LNCaP clone FGC (cell line): Measurements from ENCODE around the gene FBXO24.

Experiments
- DNase-seq: peaks from one replicate; pipeline ENCODE4 v3.0.0-alpha.2; 2011; ENCODE audit warnings: low read depth
- H3K4me3 ChIP-seq: 2 replicates; pipeline ENCODE4 v1.5.1; 2011; ENCODE audit warnings: mild to moderate bottlenecking, low read depth, low read length, control low read depth
- CTCF ChIP-seq: IDR thresholded peaks from 2 replicates; pipeline ENCODE4 v1.5.1; 2012; ENCODE audit warnings: mild to moderate bottlenecking; ENCODE audit not compliant: control insufficient read depth, insufficient read depth; ENCODE audit errors: extremely low read depth

FBXO24 gene

GRCh38 chr7:100606313-100606712, 20.2 kb downstream of the FBXO24 start:
- no peak overlapping the region for H3K4me3 ChIP-seq
- TF ChIP-seq CTCF: no peak
- no peak for DNase-seq

GRCh38 chr7:100607111-100607510, 21.0 kb downstream of the FBXO24 start:
- TF ChIP-seq CTCF: no peak

GRCh38 chr7:100609958-100610357, 23.8 kb downstream of the FBXO24 start:
- no peak for TF ChIP-seq CTCF
- DNase-seq: no peak
- no peak overlapping the region for H3K4me3 ChIP-seq

More at GRCh38 chr7:100607111-100607510, 21.0 kb downstream of the FBXO24 start:
- DNase-seq: no peak
- no peak overlapping the region for H3K4me3 ChIP-seq

- H3K4me3 ChIP-seq: peak within 1 kb of the TSS; percentile 89
- TF ChIP-seq CTCF: no peak
Observed at GRCh38 chr7:100611983-100612729, 26.0 kb downstream of the FBXO24 start, which contains the start of gene MOSPD3. MOSPD3 (plus strand) TSS chr7:100612540; CDS start chr7:100612792, 252 bp downstream.

GRCh38 chr7:100612730-100613390, 26.7 kb downstream of the FBXO24 start:
- DNase-seq: no peak
- TF ChIP-seq CTCF: no peak
- H3K4me3 ChIP-seq: peak overlapping the region; percentile 89

More at GRCh38 chr7:100611983-100612729, 26.0 kb downstream of the FBXO24 start, which contains the start of gene MOSPD3:
- DNase-seq: peak; percentile 99

- no peak for TF ChIP-seq CTCF
- peak overlapping the region; percentile 89 for H3K4me3 ChIP-seq
- no peak for DNase-seq
Observed at GRCh38 chr7:100613412-100614175, 27.5 kb downstream of the FBXO24 start.
